NCI-H748 (cell line): ENCODE measurements around the gene GIT2.
A peak's percentile ranks its signal among the peaks of the same experiment; 100 is the strongest.
"Not testable (repeated sequence)": the region's sequence is repeated elsewhere in the genome, so short reads cannot be mapped to it uniquely, and the experiment has no call there.

Source experiments
- DNase-seq: peaks from one replicate; lab custom pipeline; 2025; ENCODE audit not compliant: unreplicated experiment; lab: John Stamatoyannopoulos, UW

GIT2 gene

DNA sequence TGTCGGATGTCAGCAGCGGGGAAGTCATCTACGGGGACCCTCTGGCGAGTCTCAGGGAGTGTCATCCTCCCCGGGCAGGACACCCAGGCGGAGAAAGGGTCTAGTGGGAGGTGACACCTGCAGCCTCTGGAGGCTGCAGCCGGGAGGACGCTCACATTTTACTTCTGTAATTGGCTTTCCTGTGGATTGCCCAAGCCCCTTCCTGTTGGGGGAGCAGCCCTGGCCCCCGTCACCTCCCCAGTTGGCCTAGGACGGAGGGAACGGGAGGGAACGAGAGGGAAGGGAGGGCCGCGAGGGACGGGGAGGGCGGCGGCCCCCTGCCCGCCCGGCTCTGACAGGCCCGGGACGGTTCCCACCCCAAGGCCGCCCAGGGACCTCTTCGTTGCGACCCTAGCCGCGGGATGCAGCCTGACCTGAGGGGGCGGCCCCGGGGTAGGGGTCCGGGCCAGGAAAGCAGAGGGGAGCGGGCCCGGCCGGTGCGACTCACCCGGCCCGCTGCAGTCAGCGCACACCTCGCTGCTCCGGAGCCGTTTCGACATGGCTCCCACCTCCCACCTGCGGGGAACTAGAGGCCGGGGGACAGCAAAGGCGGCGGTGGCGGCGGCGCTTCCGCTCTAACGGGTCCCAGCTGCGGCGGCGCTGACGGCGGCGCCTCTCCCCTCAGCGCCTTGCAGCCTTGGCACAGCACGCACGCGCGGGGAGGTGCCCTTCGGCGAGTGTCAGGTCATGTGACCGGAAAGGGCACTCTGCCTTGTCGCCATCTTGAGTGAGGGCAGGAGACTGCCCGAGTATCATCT lies at the start of gene GIT2:
Gene GIT2, minus strand, starts transcription at position 683 of the 797 bp plus-strand sequence. Its CDS starts 144 bp downstream, at position 539.
- peak; percentile 95 for DNase-seq

GRCh38 chr12:110042264-110042663 lies 46.1 kb upstream of the GIT2 start:
- DNase-seq, result peak; percentile 27

DNA sequence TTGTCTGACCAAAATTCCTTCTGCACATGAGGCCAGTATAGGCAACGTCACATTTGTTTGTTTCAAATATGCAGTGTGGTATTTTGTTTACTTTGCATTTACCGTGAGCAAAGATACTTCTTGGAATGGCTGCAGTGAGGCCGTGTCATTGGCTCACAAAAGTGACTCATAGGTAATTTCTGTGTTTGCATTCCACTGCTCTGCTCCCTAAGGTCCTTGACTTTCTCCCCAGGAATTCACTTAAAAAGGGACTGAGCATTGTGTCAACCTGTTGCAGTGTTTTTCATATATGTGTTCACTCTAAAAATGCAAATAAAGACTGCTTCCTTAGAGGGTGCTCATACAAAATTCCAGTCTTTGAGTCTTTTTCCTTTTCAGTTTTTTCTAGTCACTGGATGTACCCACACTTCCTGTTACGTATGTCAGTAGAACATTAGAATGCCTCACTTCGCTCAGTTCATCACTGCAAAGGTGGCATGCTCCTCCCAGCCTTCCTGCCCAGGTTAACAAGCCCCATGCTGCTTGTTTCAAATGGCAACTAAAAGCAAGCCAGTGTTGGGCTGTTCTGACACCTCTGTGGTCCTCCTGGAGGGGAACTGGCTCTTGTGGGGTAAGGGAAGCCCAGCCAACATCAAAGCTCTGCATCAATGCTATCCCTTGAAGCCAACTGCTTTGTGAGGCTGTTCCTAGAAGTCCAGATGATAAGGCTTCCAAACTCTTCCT lies 43.1 kb upstream of the GIT2 start:
- no peak for DNase-seq

- DNase-seq, result no peak
These were observed 42.5 kb upstream of the GIT2 start for GRCh38 chr12:110038741-110039084.

GRCh38 chr12:110037315-110037714 lies 41.1 kb upstream of the GIT2 start:
- DNase-seq, result no peak

GRCh38 chr12:110035534-110036104 lies 39.5 kb upstream of the GIT2 start:
- no peak for DNase-seq

GRCh38 chr12:110033888-110034287 lies 37.7 kb upstream of the GIT2 start:
- no peak for DNase-seq

DNA sequence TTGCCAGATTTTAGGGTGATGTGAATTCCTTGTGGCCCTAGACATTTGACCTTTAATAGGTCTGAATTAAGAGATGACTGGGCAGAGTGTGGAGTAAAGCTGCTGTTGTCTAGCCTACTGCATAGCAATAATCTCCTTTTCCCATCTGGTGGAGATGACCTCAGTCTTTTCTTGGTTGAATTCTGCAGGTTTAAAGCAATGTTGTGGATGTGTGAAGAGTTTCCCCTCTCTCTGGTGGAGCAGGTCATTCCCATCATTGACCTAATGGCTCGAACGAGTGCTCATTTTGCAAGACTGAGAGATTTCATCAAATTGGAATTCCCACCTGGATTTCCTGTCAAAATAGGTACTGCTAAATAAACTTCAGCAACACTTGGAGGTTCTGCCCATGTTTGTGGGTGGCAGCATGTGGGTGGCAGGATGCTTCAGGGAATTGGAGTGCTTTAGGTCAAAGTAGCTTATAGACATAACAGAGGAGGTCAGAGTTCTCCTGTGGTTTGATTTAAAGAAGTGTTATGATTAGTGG lies 33.2 kb upstream of the GIT2 start:
- no peak for DNase-seq

GRCh38 chr12:110028323-110028722 lies 32.2 kb upstream of the GIT2 start:
- no peak for DNase-seq

- no peak for DNase-seq
These were observed 27.9 kb upstream of the GIT2 start for GRCh38 chr12:110024051-110024450.

GRCh38 chr12:110023059-110023980 lies 27.2 kb upstream of the GIT2 start:
- DNase-seq, result no peak

DNA sequence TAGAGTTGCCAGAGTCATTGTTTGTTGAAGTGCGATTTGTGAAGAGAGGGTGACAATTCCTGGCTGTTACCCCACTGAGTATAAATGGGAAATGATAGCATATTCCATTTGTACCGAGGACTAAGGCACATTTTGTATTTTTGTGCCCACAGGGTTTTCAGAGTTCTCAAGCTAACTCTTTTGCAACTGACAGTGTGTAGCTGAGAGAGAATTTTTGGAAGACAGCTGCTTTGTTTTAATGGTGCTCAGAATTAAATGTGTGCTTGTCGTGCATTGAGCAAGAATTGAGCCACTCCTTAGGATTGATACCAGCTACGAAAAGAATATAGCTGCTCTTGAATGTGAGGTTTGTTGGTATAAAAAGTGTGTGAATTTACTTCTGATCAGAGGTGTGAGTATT lies 24.8 kb upstream of the GIT2 start:
- no peak for DNase-seq

GRCh38 chr12:110015132-110015531 lies 19.0 kb upstream of the GIT2 start:
- DNase-seq, result no peak

- no peak for DNase-seq
These were observed 16.5 kb upstream of the GIT2 start for GRCh38 chr12:110012659-110013058.

- no peak for DNase-seq
These were observed 16.0 kb upstream of the GIT2 start for GRCh38 chr12:110012137-110012536.

DNA sequence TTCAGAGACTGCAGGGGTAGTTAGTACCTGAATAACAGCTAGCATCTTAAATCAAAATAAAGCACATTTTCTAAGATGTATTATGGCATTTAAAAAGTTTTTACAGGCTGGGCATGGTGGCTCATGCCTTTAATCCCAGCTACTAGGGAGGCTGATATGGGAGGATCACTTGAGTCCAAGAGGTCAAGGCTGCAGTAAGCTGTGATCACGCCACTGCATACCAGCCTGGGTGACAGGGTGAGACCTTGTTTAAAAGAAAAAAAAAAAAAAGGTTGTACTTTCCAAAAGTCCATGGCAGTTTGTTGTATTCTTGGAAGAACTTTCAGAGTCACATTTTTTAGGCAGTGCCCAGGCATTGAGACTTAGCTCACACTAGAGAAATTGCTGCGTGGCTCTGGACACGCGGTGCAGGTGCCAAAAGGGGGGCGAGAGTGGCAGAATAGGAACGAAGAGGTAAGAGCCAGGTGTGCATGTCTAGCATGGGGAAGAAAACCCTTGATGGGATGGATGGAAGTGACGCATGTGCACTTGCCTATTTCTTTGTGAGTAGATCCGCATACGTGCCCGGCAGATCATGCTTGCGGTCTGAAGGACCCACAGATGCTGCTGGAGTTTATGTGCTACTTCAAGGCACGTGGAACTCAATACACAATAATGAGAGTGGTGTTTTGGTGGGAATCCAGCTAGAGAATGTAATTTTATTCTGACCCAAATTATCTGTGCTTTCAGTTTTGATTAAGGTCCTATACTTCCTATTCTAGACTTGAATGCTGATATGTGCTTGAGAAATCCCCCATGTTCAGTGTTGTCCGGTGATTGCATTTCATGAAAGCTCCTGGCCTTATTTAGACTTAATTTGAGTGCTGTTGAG lies 14.9 kb upstream of the GIT2 start:
- no peak for DNase-seq

GRCh38 chr12:110008681-110009398 lies 12.7 kb upstream of the GIT2 start:
- DNase-seq, result not testable (repeated sequence)

- no peak for DNase-seq
These were observed 11.7 kb upstream of the GIT2 start for GRCh38 chr12:110007881-110008280.

DNA sequence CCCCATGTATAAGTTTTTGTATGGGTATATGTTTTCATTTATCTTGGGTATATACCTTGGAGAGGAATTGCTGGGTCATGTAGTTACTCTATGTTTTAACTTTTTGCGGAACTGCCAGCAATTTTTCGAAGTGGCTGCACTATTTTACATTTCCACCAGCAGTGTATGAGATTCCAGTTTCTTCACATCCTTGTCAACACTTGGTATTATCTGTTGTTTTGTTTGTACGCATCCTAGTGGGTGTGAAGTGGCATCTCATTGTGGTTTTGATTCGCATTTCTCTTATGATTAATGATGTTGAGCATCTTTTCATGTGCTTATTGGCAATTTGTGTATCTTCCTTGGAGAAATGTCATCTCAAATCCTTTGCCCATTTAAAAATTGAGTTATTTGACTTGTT lies 9.9 kb upstream of the GIT2 start:
- DNase-seq, result no peak
